ENCODE data around the gene RGS14. TPM values are rescaled to one million over a fixed set of nuclear protein-coding genes. Genes with fewer than 3 reads are reported as not detected.
A peak's percentile ranks its signal among the peaks of the same experiment; 100 is the strongest.
"Not testable (repeated sequence)": the region's sequence is repeated elsewhere in the genome, so short reads cannot be mapped to it uniquely, and the experiment has no call there.

RGS14 gene
- total RNA-seq, 2 experiments from 2014 or later: 43.9 to 47.2 TPM

DNA sequence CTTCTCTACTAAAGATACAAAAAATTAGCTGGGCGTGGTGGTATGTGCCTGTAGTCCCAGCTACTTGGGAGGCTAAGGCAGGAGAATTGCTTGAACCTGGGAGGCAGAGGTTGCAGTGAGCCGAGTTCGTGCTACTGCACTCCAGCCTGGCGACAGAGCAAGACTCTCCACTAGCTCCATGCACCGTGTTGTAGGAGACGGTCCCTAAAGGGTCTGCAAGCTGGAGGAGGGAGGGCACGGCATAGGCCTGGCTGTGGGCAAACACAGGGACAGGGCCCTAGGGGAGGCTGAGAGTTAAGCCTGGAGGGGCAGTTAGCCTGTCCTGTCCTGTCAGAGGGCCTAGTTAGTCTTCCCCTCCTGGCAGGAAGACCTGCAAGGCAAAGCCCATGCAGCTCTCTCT lies 3.0 kb downstream of the RGS14 start:
- ChIA-PET POLR2A (interaction anchor here (0.8 to 2.8 kb wide), 4 partner anchors 9 to 42 kb away, joined by 3 to 10 read pairs (median 4); partner anchors contain the start of gene LMAN2), CTCF (interaction anchor here (0.7 to 8.7 kb wide), 7 partner anchors 11 to 95 kb away, joined by 3 to 66 read pairs (median 5); no protein-coding TSS in a partner anchor)
- H3K36me3 Mint-ChIP-seq; DNase-seq; H3K9me3 Mint-ChIP-seq; H3K4me3 Mint-ChIP-seq; H3K27me3 Mint-ChIP-seq; intact Hi-C loops (cut with micrococcal nuclease); H3K27ac Mint-ChIP-seq: not testable (repeated sequence)
- H3K4me1 Mint-ChIP-seq (ENCODE audit: low read depth): peaks cover 87% of the 10 kb centered on the region

DNA sequence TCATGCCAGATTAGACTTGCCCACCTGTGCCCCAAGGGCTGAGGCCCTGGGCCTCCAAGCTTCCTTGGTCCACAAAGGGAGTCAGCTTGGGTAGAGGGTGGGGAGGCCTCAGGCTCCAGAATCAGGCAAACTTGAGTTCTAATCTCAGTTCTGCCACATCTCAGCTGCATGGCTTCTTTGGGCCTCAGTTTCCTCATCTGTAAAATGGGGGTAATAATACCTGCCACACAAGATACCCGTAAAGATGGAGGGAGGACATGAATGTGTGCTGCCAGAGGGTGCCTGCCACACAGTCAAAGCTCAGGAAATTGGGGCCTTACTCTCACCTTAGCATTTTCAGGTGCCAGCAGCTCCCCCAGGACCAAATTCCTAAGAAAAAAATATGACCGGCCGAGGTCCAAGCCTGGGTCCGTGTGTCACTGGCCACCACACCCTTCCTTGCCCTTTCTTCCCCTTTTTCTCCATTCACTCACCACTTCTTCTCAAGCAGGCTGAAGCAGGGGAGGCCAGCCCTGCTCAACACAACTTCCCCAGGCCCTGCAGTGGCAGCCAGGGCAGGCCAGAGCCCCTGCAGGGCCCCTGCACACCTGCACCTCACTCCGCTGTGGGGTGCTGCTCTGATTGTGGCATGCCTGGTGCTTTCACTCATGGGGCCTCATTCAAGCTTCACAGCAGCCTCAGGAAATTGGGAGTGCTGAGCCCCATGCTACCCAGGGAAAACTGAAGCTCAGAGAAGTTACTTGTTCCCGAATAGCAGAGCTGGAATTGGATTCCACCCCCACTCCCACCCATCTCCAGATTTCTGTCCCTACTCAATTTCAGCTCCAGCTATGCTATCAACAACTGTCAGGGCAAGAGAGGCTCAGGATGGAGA lies 3.9 kb downstream of the RGS14 start:
- ChIA-PET CTCF (interaction anchor here (1.0 to 8.7 kb wide), 10 partner anchors 10 to 94 kb away, joined by 3 to 66 read pairs (median 4); partner anchors contain the start of gene LMAN2), POLR2A (interaction anchor here (1.1 to 2.8 kb wide), 3 partner anchors 10 to 28 kb away, joined by 3 to 10 read pairs (median 6); partner anchors contain the start of gene LMAN2)
- peaks cover 84% of the 10 kb centered on the region for H3K4me1 Mint-ChIP-seq (ENCODE audit: low read depth)
- peak overlapping the region; percentile 69 for H3K4me3 Mint-ChIP-seq
- H3K9me3 Mint-ChIP-seq: no peaks in the 10 kb centered on the region
- DNase-seq: peak; percentile 31
- peaks cover 5% of the 10 kb centered on the region for H3K36me3 Mint-ChIP-seq
- intact Hi-C loops (cut with micrococcal nuclease): no loop called here
- H3K27me3 Mint-ChIP-seq: no peaks in the 10 kb centered on the region
- peak overlapping the region; percentile 43 for H3K27ac Mint-ChIP-seq

DNA sequence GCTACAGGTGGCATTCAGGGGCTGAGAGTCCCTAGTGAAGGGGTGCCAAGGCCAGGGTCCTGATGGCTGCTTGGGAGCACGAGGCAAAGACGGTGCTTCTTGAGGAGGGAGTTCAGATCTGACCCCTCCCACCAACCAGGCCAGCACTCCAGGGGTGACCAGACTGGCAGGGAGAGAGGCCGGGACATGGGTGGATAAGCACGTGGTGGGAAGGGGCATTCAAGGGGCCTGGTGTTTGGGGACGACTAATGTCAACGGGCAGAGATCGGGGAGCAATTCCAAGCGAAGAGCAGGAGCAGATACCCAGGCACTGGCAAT lies 4.5 kb downstream of the RGS14 start:
- Mint-ChIP-seq H3K4me3 (peak overlapping the region; percentile 69), H3K27ac (peak overlapping the region; percentile 43), H3K4me1 (ENCODE audit: low read depth) (peaks cover 78% of the 10 kb centered on the region), H3K27me3 (no peaks in the 10 kb centered on the region), H3K9me3 (no peaks in the 10 kb centered on the region), H3K36me3 (peaks cover 5% of the 10 kb centered on the region)
- ChIA-PET CTCF (interaction anchor here (1.0 to 8.7 kb wide), 7 partner anchors 9 to 93 kb away, joined by 3 to 66 read pairs (median 4); partner anchors contain the start of gene LMAN2), POLR2A (interaction anchor here (1.4 to 2.8 kb wide), 2 partner anchors 10 to 11 kb away, joined by 6 to 10 read pairs; partner anchors contain the start of gene LMAN2)
- no peak for DNase-seq
- intact Hi-C loops (cut with micrococcal nuclease): no loop called here

DNA sequence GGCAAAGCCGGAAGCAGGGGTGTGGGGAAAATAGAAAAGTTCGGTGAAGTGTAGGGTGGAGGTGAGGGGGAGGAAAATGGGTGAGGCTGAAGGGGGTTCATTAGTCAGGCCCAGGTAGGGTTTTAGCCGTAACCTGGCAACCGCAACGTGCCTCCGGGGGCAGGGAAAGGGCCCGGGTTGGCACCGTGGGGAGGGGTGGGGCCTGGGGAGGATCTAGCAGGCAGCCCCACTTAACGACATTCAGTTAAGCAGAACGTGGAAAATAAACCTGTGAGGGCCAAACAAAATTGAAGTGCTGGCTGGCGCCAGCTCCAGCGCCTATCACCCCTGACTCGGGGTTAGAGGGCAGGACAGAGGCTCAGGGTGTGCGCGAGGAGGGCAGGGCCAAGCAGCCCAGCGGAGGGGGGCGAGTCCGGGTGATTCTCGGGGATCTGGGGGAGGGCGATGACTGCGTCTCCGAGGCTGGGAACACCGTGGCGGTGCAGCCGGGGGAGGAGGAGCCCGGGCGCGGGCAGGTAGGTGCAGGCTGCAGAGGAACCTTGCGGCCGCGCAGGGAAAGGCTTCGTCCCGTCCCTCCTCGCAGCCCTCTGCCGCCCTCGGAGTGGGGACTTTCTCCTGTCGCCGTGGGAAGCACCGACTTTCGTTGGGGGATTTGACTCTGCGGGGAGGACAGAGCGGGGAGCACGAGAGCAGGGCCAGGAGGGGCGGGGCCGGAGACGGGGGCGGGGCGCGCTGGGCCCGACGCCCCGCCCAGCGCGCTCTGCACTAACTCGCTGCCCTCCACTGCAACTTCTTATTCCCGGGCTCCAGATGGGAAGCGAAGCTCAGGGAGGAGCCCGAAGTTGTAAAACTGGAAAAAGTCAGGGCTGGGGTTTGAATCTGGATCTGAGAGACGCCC lies 5.1 kb downstream of the RGS14 start:
- peak overlapping the region; percentile 51 for H3K27ac Mint-ChIP-seq
- peak overlapping the region; percentile 69 for H3K4me3 Mint-ChIP-seq
- no peaks in the 10 kb centered on the region for H3K9me3 Mint-ChIP-seq
- peaks cover 73% of the 10 kb centered on the region for H3K4me1 Mint-ChIP-seq (ENCODE audit: low read depth)
- H3K27me3 Mint-ChIP-seq: no peaks in the 10 kb centered on the region
- DNase-seq: peak; percentile 82
- ChIA-PET POLR2A (interaction anchor here (2.4 kb wide), 1 partner anchor 12 kb away, joined by 10 read pairs; the partner anchor contains the start of gene LMAN2), CTCF (interaction anchor here (1.0 to 8.7 kb wide), 6 partner anchors 9 to 93 kb away, joined by 3 to 66 read pairs (median 17); partner anchors contain the start of gene LMAN2)
- intact Hi-C loops (cut with micrococcal nuclease): no loop called here
- peaks cover 5% of the 10 kb centered on the region for H3K36me3 Mint-ChIP-seq

DNA sequence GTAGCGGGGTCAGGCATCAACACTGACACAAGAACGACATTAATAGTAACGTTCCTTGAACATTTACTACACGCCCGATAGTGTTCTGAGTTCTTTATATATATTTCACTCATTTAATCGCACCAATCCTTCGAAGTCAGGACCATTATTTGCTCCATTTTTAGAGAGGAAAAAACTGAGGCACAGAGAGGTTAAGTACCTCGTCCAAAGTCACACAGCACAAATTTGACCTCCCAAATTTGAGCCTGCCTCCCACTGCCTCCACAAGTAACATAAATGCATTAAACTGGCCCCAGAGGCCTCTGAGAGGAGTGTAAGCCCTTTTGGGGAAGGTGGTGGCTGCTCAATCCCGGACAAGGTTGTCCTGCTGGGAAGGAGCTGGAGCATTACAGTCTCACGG lies 5.8 kb downstream of the RGS14 start:
- peaks cover 11% of the 10 kb centered on the region for H3K36me3 Mint-ChIP-seq
- peaks cover 76% of the 10 kb centered on the region for H3K4me1 Mint-ChIP-seq (ENCODE audit: low read depth)
- no peak overlapping the region for H3K27ac Mint-ChIP-seq
- intact Hi-C loops (cut with micrococcal nuclease): no loop called here
- no peak for DNase-seq
- ChIA-PET CTCF (interaction anchor here (1.2 to 2.5 kb wide), 3 partner anchors 27 to 90 kb away, joined by 3 to 30 read pairs (median 3); no protein-coding TSS in a partner anchor), POLR2A (interaction anchor here (1.1 to 2.4 kb wide), 6 partner anchors 9 to 91 kb away, joined by 3 to 11 read pairs (median 4); partner anchors contain the start of genes LMAN2, PRELID1 and RAB24)
- H3K9me3 Mint-ChIP-seq: no peaks in the 10 kb centered on the region
- H3K4me3 Mint-ChIP-seq: peak overlapping the region; percentile 69
- H3K27me3 Mint-ChIP-seq: no peaks in the 10 kb centered on the region

DNA sequence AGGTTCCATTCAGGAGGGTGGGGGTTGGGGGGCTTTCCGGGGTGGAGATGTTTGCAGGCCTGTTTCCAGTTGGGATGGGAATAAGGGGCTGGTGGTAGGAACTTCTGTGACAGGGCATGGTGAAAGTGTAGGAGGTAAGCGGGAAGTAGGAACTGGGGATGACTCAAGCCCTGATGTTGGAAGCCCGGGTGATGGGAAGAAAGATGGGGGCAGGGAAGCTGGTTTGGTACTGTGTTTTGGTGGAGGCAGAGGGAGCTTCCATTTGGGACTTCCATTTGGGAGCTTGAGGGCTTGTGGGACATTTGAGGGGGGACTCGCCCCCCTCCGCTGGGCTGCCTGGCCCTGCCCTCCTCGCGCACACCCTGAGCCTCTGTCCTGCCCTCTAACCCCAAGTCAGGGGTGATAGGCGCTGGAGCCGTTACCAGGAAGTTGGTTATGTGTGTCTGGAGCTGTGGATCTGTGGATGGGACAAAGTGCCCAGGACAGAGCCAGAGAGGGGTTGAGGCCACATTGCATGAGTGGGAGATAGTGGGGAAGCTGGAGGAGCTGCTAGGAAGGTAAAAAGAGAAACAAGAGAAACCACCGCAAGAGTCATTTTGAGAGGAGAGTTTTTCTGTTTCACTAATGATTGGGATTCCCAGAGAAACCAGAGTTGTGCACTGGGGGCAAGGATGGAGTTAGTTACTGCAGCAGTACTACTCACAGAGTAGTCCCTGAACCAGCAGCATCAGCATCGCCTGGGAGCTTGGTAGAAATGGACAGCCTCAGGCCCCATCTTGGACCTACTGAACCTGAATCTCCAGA lies 6.6 kb downstream of the RGS14 start:
- peaks cover 76% of the 10 kb centered on the region for H3K4me1 Mint-ChIP-seq (ENCODE audit: low read depth)
- DNase-seq: peak; percentile 69
- peak overlapping the region; percentile 81 for H3K27ac Mint-ChIP-seq
- peak overlapping the region; percentile 60 for H3K4me3 Mint-ChIP-seq
- ChIA-PET CTCF (interaction anchor here (1.2 to 2.5 kb wide), 9 partner anchors 9 to 90 kb away, joined by 3 to 30 read pairs (median 5); partner anchors contain the start of gene LMAN2), POLR2A (interaction anchor here (1.1 to 2.4 kb wide), 10 partner anchors 8 to 91 kb away, joined by 3 to 20 read pairs (median 4); partner anchors contain the start of genes LMAN2, PRELID1 and RAB24)
- H3K36me3 Mint-ChIP-seq: peaks cover 19% of the 10 kb centered on the region
- H3K9me3 Mint-ChIP-seq: no peaks in the 10 kb centered on the region
- intact Hi-C loops (cut with micrococcal nuclease): loop anchor here (1.0 to 2.0 kb wide), 3 partner anchors 15 to 64 kb away; no protein-coding TSS in a partner anchor
- H3K27me3 Mint-ChIP-seq: no peaks in the 10 kb centered on the region

DNA sequence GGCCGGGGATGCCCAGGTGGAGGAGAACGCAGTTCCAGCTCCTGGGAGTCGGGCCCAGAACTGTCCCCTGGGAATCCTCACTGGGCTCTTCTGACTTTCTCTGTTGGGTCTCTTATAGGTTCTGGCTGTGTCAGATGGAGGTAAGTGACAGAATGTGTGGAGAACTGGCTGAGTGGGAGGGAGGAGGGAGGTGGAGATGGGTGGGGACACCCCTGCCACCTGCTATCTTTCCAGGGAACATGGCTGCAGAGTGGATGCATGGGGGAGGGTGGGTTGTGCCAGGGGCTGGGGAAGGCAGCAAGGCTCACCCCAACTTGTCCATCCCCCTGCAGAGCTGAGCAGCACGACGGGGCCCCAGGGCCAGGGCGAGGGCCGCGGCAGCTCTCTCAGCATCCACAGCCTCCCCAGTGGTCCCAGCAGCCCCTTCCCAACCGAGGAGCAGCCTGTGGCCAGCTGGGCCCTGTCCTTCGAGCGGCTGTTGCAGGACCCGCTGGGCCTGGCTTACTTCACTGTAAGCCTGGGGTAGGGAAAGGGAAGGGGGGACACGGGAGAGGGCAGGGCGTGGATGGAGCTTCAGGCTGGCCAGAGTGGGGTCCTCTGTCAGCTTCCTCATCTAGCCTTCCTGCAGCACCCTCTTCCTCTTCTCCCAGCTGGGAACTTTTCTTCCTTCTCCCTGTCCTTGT lies 8.3 kb downstream of the RGS14 start:
- Mint-ChIP-seq H3K27ac (peak overlapping the region; percentile 28), H3K4me3 (no peak overlapping the region), H3K4me1 (ENCODE audit: low read depth) (peaks cover 74% of the 10 kb centered on the region), H3K9me3 (no peaks in the 10 kb centered on the region), H3K27me3 (no peaks in the 10 kb centered on the region), H3K36me3 (peaks cover 20% of the 10 kb centered on the region)
- POLR2A ChIA-PET: interaction anchor here (2.0 kb wide), 1 partner anchor 75 kb away, joined by 4 read pairs; no protein-coding TSS in a partner anchor
- intact Hi-C loops (cut with micrococcal nuclease): loop anchor here (2.0 kb wide), 1 partner anchor 63 kb away; no protein-coding TSS in a partner anchor
- CTCF ChIA-PET: interaction anchor here (0.7 to 2.5 kb wide), 5 partner anchors 23 to 430 kb away, joined by 3 to 30 read pairs (median 6); no protein-coding TSS in a partner anchor
- DNase-seq: no peak

DNA sequence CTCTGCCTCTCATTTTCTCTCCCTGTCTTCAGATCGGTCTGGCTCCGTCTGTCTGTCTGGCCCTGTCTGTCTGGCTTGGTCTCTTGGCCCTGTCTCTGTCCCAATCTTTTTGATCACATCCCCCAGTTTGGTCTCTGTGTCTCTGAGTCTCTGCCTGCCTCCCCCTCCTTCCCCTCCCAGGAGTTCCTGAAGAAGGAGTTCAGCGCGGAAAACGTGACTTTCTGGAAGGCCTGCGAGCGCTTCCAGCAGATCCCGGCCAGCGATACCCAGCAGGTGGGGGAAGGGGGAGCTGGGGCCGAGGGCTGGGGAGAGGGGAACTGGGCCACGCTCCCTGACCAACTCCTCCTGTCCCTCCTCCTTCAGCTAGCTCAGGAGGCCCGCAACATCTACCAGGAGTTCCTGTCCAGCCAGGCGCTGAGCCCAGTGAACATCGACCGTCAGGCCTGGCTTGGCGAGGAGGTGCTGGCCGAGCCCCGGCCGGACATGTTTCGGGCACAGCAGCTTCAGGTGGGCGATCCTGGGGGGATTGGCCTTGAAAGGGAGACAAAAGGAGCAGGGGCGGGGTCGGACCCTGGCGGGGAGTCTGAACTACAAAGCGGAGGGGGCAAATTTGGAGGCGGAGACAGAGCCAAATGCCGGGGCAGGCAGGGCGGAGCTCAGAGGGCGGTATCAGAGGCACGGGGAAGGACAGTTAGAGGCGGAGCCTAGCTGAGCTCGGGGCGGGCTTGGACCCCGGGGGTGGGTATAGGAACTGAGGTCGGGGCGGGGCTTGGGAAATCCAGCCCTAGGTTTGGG lies 9.0 kb downstream of the RGS14 start:
- DNase-seq: no peak
- peaks cover 26% of the 10 kb centered on the region for H3K36me3 Mint-ChIP-seq
- intact Hi-C loops (cut with micrococcal nuclease): no loop called here
- no peaks in the 10 kb centered on the region for H3K9me3 Mint-ChIP-seq
- H3K27ac Mint-ChIP-seq: no peak overlapping the region
- POLR2A ChIA-PET: no interaction called here
- no peaks in the 10 kb centered on the region for H3K27me3 Mint-ChIP-seq
- CTCF ChIA-PET: interaction anchor here (0.7 to 2.5 kb wide), 3 partner anchors 23 to 431 kb away, joined by 3 to 9 read pairs (median 4); no protein-coding TSS in a partner anchor
- H3K4me1 Mint-ChIP-seq (ENCODE audit: low read depth): peaks cover 72% of the 10 kb centered on the region
- H3K4me3 Mint-ChIP-seq: no peak overlapping the region

DNA sequence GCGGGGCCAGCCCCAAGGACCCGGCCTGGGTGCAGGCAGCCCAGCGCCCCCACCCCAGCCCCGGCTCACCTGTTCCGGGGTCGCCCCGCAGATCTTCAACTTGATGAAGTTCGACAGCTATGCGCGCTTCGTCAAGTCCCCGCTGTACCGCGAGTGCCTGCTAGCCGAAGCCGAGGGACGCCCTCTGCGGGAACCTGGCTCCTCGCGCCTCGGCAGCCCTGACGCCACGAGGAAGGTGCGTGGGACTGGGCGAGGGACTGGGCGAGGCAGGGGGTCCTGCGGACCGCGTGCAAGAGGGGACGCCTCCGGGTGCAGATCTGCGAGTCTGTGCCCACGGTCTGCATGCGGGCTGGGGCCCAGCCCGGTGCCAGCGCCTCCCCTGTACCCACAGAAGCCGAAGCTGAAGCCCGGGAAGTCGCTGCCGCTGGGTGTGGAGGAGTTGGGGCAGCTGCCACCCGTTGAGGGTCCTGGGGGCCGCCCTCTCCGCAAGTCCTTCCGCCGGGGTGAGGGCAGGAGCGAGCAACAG lies 9.7 kb downstream of the RGS14 start:
- Mint-ChIP-seq H3K36me3 (peaks cover 31% of the 10 kb centered on the region), H3K4me1 (ENCODE audit: low read depth) (peaks cover 72% of the 10 kb centered on the region), H3K4me3 (no peak overlapping the region), H3K27me3 (no peaks in the 10 kb centered on the region), H3K27ac (no peak overlapping the region), H3K9me3 (no peaks in the 10 kb centered on the region)
- ChIA-PET POLR2A (interaction anchor here (1.7 kb wide), 1 partner anchor 11 kb away, joined by 4 read pairs; no protein-coding TSS in a partner anchor), CTCF (interaction anchor here (1.3 kb wide), 1 partner anchor 22 kb away, joined by 4 read pairs; no protein-coding TSS in a partner anchor)
- DNase-seq: no peak
- intact Hi-C loops (cut with micrococcal nuclease): no loop called here

All from activated CD4-positive, alpha-beta memory T cell treated with anti-CD3 and anti-CD28 coated beads for 36 hours (primary cell).